C4-2B (cell line): ENCODE results near the gene STK4.

Source experiments
- ZFX ChIP-seq: fragments of 450-650 bp; IDR thresholded peaks from 2 replicates; pipeline ENCODE4 v1.6.1; 2017
- TF ChIP-seq, protein P1 (sequence below): fragments of 450-650 bp; conservative IDR thresholded peaks from 2 replicates; pipeline ENCODE4 v1.5.1; 2017; ENCODE audit warnings: mild to moderate bottlenecking

DNA sequence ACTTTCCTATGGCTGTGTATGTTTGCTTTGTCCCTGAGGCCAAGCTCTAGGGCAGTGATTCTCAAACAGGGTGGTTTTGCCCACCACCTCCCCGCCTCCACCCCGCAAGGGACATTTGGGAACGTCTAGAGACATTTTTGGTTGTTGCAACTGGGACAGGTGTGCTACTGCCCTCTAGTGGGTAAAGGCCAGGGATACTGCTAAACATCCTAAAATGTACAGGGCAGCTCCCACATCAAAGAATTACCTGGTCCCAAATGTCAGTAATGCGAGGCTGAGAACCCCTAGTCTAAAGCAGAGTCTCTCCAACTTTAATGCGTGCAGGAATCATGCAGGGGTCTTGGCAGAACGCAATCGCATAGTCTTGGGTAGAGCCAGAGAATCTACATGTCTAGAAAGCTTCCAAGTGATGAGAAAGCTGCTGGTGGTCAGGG lies 129.5 kb downstream of the STK4 start:
- TF ChIP-seq, protein P1, sequence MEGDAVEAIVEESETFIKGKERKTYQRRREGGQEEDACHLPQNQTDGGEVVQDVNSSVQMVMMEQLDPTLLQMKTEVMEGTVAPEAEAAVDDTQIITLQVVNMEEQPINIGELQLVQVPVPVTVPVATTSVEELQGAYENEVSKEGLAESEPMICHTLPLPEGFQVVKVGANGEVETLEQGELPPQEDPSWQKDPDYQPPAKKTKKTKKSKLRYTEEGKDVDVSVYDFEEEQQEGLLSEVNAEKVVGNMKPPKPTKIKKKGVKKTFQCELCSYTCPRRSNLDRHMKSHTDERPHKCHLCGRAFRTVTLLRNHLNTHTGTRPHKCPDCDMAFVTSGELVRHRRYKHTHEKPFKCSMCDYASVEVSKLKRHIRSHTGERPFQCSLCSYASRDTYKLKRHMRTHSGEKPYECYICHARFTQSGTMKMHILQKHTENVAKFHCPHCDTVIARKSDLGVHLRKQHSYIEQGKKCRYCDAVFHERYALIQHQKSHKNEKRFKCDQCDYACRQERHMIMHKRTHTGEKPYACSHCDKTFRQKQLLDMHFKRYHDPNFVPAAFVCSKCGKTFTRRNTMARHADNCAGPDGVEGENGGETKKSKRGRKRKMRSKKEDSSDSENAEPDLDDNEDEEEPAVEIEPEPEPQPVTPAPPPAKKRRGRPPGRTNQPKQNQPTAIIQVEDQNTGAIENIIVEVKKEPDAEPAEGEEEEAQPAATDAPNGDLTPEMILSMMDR: peak; percentile 93
- TF ChIP-seq ZFX: no peak
